ENCODE results near the gene TMBIM4.

The TMBIM4 gene

DNA sequence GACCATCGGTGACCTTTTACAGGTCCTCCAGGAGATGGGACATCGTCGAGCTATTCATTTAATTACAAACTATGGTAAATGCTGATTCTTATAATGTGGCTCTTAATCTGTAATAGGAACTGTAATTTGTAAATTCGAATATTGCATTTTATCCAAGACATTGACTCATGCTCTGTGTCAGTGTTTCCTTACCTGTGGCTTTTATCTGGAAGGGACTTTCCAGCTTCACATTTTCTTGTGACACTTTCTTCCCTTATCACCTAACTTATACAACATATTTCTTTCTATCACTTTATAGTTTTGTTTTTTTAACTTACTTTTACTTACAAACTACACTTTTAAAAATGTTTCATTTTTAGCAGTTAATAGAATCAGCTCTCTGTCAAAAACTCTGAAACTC, 34.0 kb upstream of the TMBIM4 start:
- no peaks in the 10 kb centered on the region for H3K36me3 ChIP-seq (ENCODE audit: control insufficient read depth in 2 of 2, insufficient read depth in 1 of 2, low read length in 2 of 2)
- ChIA-PET CTCF (interaction anchor here (0.6 kb wide), 2 partner anchors 390 to 606 kb away, joined by 3 read pairs; no protein-coding TSS in a partner anchor), POLR2A (no interaction called here)
- H3K9me3 ChIP-seq (ENCODE audit: control insufficient read depth, insufficient read depth, low read depth, low read length), result no peaks in the 10 kb centered on the region
- no peaks in the 10 kb centered on the region for H3K4me1 ChIP-seq (ENCODE audit: control insufficient read depth, insufficient read depth, low read length)
- no peak overlapping the region for H3K4me3 ChIP-seq (ENCODE audit: low read depth, low read length)
- no peak overlapping the region for H3K27ac ChIP-seq (ENCODE audit: extremely low read depth, low read depth, low read length)
- TF ChIP-seq EGR2 (tag by site-specific recombination; IDR thresholded peaks at IDR 0.05; ENCODE audit: low read depth), result no peak
- TF ChIP-seq ZNF169 (tag by site-specific recombination; IDR thresholded peaks at IDR 0.05), result no peak
- no peak for TF ChIP-seq ZEB2 (tag by site-specific recombination; IDR thresholded peaks at IDR 0.05)
- no peak for TF ChIP-seq ZFP3 (tag by site-specific recombination; IDR thresholded peaks at IDR 0.05; ENCODE audit: low read depth)
- TF ChIP-seq, protein P1, sequence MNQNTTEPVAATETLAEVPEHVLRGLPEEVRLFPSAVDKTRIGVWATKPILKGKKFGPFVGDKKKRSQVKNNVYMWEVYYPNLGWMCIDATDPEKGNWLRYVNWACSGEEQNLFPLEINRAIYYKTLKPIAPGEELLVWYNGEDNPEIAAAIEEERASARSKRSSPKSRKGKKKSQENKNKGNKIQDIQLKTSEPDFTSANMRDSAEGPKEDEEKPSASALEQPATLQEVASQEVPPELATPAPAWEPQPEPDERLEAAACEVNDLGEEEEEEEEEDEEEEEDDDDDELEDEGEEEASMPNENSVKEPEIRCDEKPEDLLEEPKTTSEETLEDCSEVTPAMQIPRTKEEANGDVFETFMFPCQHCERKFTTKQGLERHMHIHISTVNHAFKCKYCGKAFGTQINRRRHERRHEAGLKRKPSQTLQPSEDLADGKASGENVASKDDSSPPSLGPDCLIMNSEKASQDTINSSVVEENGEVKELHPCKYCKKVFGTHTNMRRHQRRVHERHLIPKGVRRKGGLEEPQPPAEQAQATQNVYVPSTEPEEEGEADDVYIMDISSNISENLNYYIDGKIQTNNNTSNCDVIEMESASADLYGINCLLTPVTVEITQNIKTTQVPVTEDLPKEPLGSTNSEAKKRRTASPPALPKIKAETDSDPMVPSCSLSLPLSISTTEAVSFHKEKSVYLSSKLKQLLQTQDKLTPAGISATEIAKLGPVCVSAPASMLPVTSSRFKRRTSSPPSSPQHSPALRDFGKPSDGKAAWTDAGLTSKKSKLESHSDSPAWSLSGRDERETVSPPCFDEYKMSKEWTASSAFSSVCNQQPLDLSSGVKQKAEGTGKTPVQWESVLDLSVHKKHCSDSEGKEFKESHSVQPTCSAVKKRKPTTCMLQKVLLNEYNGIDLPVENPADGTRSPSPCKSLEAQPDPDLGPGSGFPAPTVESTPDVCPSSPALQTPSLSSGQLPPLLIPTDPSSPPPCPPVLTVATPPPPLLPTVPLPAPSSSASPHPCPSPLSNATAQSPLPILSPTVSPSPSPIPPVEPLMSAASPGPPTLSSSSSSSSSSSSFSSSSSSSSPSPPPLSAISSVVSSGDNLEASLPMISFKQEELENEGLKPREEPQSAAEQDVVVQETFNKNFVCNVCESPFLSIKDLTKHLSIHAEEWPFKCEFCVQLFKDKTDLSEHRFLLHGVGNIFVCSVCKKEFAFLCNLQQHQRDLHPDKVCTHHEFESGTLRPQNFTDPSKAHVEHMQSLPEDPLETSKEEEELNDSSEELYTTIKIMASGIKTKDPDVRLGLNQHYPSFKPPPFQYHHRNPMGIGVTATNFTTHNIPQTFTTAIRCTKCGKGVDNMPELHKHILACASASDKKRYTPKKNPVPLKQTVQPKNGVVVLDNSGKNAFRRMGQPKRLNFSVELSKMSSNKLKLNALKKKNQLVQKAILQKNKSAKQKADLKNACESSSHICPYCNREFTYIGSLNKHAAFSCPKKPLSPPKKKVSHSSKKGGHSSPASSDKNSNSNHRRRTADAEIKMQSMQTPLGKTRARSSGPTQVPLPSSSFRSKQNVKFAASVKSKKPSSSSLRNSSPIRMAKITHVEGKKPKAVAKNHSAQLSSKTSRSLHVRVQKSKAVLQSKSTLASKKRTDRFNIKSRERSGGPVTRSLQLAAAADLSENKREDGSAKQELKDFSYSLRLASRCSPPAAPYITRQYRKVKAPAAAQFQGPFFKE (tag by site-specific recombination; IDR thresholded peaks at IDR 0.05; ENCODE audit: borderline replicate concordance), result no peak
- no peak for TF ChIP-seq ZNF223 (tag by site-specific recombination; IDR thresholded peaks at IDR 0.05)
- TF ChIP-seq, protein P2, sequence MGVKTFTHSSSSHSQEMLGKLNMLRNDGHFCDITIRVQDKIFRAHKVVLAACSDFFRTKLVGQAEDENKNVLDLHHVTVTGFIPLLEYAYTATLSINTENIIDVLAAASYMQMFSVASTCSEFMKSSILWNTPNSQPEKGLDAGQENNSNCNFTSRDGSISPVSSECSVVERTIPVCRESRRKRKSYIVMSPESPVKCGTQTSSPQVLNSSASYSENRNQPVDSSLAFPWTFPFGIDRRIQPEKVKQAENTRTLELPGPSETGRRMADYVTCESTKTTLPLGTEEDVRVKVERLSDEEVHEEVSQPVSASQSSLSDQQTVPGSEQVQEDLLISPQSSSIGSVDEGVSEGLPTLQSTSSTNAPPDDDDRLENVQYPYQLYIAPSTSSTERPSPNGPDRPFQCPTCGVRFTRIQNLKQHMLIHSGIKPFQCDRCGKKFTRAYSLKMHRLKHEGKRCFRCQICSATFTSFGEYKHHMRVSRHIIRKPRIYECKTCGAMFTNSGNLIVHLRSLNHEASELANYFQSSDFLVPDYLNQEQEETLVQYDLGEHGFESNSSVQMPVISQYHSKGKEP (tag by site-specific recombination; IDR thresholded peaks at IDR 0.05), result no peak
- TF ChIP-seq SETDB1 (IDR thresholded peaks at IDR 0.05; ENCODE audit: insufficient read length, low read length), result no peak
- TF ChIP-seq, protein P3, sequence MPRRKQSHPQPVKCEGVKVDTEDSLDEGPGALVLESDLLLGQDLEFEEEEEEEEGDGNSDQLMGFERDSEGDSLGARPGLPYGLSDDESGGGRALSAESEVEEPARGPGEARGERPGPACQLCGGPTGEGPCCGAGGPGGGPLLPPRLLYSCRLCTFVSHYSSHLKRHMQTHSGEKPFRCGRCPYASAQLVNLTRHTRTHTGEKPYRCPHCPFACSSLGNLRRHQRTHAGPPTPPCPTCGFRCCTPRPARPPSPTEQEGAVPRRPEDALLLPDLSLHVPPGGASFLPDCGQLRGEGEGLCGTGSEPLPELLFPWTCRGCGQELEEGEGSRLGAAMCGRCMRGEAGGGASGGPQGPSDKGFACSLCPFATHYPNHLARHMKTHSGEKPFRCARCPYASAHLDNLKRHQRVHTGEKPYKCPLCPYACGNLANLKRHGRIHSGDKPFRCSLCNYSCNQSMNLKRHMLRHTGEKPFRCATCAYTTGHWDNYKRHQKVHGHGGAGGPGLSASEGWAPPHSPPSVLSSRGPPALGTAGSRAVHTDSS (tag by site-specific recombination; IDR thresholded peaks at IDR 0.05), result no peak
- TF ChIP-seq, protein P4, sequence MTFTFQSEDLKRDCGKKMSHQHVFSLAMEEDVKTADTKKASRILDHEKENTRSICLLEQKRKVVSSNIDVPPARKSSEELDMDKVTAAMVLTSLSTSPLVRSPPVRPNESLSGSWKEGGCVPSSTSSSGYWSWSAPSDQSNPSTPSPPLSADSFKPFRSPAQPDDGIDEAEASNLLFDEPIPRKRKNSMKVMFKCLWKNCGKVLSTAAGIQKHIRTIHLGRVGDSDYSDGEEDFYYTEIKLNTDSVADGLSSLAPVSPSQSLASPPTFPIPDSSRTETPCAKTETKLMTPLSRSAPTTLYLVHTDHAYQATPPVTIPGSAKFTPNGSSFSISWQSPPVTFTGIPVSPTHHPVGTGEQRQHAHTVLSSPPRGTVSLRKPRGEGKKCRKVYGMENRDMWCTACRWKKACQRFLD (tag by site-specific recombination; IDR thresholded peaks at IDR 0.05), result no peak
- no peak for TF ChIP-seq MZF1 (tag by site-specific recombination; IDR thresholded peaks at IDR 0.05; ENCODE audit: borderline replicate concordance)
- TF ChIP-seq ZNF548 (tag by site-specific recombination; IDR thresholded peaks at IDR 0.05), result no peak
- no peak for TF ChIP-seq ZNF600 (tag by site-specific recombination; IDR thresholded peaks at IDR 0.05)

DNA sequence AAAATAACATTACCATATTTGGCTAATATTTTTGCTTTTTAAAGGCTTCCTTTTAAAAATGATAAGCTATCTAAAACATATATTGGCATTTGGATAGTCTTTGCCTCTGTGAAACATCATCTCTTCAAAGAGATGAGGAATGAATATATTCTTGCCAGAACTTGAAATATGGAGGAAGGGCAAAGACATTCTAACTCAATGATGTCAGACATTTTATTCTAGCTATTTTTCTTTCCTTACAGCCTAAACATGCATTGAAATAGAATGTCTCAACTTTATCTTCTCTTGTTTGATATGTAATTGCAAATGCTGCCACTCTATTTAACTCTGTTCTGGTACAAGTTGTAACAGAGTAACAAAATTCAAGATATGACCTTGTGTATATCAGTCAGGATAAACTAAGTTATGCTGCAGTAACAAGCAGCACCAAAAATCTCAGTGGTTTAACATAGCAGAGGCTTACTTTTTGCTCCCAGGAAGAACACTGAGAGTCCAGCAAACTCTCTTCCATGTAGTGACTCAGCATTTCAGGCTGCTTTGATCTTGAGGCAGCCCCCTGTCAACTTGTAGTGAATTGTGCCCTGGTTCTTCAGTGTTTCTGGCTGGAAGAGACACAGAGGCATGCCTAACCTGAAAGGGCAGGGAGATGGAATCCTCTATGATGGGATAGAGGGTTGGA, 30.2 kb upstream of the TMBIM4 start:
- CTCF ChIA-PET, result no interaction called here
- POLR2A ChIA-PET, result no interaction called here
- TF ChIP-seq ZSCAN16 (tag by site-specific recombination; IDR thresholded peaks at IDR 0.05), result no peak
- no peak for TF ChIP-seq ZNF560 (tag by site-specific recombination; IDR thresholded peaks at IDR 0.05; ENCODE audit: borderline replicate concordance)
- no peak for TF ChIP-seq KLF16 (tag by site-specific recombination; IDR thresholded peaks at IDR 0.05)
- TF ChIP-seq ZNF335 (tag by site-specific recombination; conservative IDR thresholded peaks at IDR 0.05), result no peak
- TF ChIP-seq, protein P5, sequence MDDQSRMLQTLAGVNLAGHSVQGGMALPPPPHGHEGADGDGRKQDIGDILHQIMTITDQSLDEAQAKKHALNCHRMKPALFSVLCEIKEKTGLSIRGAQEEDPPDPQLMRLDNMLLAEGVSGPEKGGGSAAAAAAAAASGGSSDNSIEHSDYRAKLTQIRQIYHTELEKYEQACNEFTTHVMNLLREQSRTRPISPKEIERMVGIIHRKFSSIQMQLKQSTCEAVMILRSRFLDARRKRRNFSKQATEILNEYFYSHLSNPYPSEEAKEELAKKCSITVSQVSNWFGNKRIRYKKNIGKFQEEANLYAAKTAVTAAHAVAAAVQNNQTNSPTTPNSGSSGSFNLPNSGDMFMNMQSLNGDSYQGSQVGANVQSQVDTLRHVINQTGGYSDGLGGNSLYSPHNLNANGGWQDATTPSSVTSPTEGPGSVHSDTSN (CRISPR knock-in tag; IDR thresholded peaks at IDR 0.05), result no peak
- no peak for TF ChIP-seq ZNF292 (tag by site-specific recombination; IDR thresholded peaks at IDR 0.05; ENCODE audit: borderline replicate concordance, low read depth)
- TF ChIP-seq ZBTB21 (tag by site-specific recombination; IDR thresholded peaks at IDR 0.05), result no peak
- TF ChIP-seq ZIC2 (tag by site-specific recombination; IDR thresholded peaks at IDR 0.05), result no peak
- no peak for TF ChIP-seq GLIS2 (tag by site-specific recombination; IDR thresholded peaks at IDR 0.05)
- no peak for TF ChIP-seq ZNF302 (tag by site-specific recombination; IDR thresholded peaks at IDR 0.05; ENCODE audit: low read depth)

More for the DNA sequence above, 30.2 kb upstream of the TMBIM4 start:
- no peaks in the 10 kb centered on the region for H3K36me3 ChIP-seq (ENCODE audit: control insufficient read depth in 2 of 2, insufficient read depth in 1 of 2, low read length in 2 of 2)
- no peak overlapping the region for H3K4me3 ChIP-seq (ENCODE audit: low read depth, low read length)
- H3K9me3 ChIP-seq (ENCODE audit: control insufficient read depth, insufficient read depth, low read depth, low read length), result no peaks in the 10 kb centered on the region
- no peak overlapping the region for H3K27ac ChIP-seq (ENCODE audit: extremely low read depth, low read depth, low read length)
- H3K4me1 ChIP-seq (ENCODE audit: control insufficient read depth, insufficient read depth, low read length), result no peaks in the 10 kb centered on the region
